NCI-H460 (cell line): ENCODE results near the gene NPVF. TPM values are rescaled to one million over a fixed set of nuclear protein-coding genes. Genes with fewer than 3 reads are reported as not detected.

Experiments used
- DNase-seq: peaks from one replicate; pipeline ENCODE4 v3.0.0-alpha.2; 2016; ENCODE audit warnings: low read depth; ENCODE audit errors: extremely low read depth
- small RNA-seq, 2 experiments: library from RNA; depleted of rRNA; stranded (forward); fragments of <200 nt; gene quantifications; one replicate each; pipeline ENCODE3, GENCODE V24; 2014
- total RNA-seq: library from RNA; depleted of rRNA; stranded (reverse); fragments of >200 nt; shearing (Covaris generic); gene quantifications from 2 replicates; pipeline ENCODE4 v1.2.3, GENCODE V29; 2014; rRNA removed

Gene NPVF
- total RNA-seq, 1 experiment from 2014 or later, result not detected

DNA sequence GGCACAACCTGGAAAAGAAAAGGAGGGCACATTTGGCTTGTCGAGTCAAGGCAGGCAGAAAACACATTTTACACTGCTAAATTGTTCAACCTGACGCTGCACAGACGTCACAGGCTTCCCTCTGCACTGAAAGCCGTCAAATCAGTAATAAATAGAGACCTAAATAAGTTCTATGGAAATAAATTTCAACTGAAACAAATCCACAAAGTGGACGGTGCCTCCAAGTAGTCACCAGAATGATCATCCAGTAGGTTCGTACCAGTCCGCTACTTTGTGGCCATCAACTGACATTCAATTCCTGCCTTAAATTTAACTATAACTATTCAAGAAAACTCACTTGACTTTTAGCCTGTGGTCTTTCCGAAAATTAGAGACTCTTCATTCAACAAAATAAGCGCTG is 49.0 kb downstream of the NPVF start:
- no peak for DNase-seq

Small RNA genes lying within 50 kb of the gene (small RNA-seq; reads per million reads assigned to genes)
- gene RF00012, result 0 to 0.12 reads per million in 2 experiments

Other genes starting within 250 kb of the NPVF start
- gene OSBPL3, start 248.3 kb downstream of the NPVF start, total RNA-seq, result 9.7 and 10.5 TPM in 2 replicates
- 329 and 351 TPM in 2 replicates for gene CYCS, start 103.2 kb downstream of the NPVF start, total RNA-seq